NCI-H2081 (cell line): ENCODE data around the gene OOSP4A.
"Not testable (repeated sequence)": the region's sequence is repeated elsewhere in the genome, so short reads cannot be mapped to it uniquely, and the experiment has no call there.

Source experiments
- DNase-seq, 2 experiments: peaks; one replicate each; lab custom pipeline; 2025; lab: John Stamatoyannopoulos, UW

The OOSP4A gene

DNA sequence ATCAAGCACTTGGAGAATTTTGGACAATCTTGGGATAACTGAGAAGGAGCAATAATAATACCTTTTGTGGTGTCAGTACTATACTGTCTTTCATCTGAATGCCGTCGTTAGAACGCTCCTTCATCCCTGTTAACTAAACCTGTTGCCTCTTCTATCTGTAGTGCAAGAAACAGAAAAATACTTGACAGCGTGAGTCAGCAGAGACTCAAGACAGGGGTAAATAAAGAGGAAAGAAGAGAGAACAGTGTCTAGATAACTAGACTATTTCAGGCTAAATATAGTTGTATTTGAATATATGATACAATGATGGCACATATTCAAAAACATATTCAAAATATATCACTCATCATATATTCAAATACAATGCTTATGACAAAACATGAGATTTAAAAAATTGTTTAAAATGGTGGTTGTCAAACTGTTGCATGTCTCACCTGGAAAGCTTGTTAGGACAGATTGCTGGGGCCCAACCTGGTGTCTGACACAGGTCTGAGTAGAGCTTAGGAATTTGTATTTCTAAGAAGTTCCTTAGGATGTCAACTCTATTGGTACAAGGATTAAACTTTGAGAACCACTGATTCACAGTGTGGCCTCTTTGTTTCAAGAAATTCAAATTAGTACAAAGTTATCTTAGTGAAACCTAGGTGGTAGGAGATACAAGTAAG is 17.4 kb downstream of the OOSP4A start:
- DNase-seq: no peak

DNA sequence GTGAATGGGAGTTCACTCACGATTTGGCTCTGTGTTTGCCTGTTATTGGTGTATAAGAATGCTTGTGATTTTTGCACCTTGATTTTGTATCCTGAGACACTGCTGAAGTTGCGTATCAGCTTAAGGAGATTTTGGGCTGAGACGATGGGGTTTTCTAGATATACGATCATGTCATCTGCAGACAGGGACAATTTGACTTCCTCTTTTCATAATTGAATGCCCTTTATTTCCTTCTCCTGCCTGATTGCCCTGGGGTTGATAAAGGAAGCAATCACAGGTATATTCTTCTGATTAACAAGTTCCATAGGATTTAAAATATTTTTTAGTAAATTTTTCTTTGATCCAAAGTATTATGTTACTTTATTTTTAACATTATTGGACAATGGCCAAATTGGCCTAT is 18.2 kb downstream of the OOSP4A start:
- not testable (repeated sequence) for DNase-seq

DNA sequence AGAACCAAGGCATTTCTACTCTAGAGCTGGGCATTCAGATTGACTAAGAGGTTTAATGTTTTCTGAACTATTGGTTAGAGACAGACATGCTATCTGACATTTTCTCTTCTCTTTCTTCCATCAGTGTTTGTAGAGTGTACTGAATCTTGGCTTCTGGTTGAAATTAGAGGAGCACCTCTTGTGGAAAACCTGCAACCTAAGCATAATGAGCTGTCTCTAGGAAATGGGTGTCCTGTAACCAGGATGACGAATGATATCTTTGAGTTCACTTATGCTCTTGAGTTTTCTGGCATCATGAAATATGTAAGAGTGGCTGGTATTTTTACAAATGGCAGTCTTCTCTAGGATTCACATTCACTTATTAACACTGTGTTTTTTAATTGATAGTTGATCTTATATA is 19.4 kb downstream of the OOSP4A start:
- no peak for DNase-seq

DNA sequence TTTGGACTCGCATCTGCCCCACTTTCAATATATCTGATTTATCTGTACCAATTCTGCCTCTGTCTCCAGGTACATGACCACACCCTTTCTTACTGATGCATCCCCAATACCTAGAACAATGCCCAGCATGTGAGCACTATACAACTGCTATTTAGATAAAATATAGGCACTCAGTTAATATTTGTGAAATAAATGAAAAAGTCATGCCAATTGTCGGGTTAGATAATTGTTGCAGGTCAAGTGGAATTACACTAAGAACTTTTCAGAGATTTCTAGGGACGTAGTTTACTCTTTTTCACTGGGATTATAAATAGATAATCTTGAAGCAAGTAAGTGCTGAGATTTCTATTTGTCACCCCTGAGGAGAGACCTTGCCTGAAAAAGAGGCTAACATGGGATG is 20.5 kb downstream of the OOSP4A start:
- no peak for DNase-seq

DNA sequence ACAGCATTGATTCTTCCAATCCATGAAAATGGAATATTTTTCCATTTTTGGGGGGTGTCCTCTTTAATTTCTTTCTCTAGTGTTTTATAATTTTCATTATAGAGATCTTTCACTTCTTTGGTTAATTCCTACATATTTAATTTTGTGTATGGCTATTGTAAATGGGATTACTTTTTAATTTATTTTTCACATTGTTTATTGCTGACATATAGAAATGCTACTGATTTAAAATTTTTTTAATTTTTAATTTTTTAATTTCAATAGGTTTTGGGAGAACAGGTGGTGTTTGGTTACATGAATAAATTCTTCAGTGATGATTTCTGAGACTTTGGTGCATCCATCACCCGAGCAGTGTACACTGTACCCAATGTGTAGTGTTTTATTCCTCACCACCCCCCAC is 26.6 kb downstream of the OOSP4A start:
- DNase-seq: no peak

DNA sequence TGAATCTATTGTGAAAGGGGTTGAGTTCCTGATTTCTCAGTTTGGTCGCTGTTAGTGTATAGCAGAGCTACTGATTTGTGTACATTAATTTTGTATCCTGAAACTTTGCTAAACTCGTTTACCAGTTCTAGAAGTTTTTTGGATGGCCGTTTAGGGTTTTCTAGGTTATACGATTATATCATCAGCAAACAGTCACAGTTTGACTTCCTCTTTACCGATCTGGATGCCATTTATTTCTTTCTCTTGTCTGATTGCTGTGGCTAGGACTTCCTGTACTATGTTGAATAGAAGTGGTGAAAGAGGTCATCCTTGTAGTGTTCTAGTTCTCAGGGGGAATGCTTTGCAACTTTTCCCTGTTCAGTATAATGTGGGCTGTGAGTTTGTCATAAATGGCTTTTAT is 28.6 kb downstream of the OOSP4A start:
- no peak for DNase-seq

- no peak for DNase-seq
Measured at GRCh38 chr11:59997800-59998199, 34.0 kb downstream of the OOSP4A start.

- no peak for DNase-seq
Measured at GRCh38 chr11:59999691-60000090, 35.9 kb downstream of the OOSP4A start.

DNA sequence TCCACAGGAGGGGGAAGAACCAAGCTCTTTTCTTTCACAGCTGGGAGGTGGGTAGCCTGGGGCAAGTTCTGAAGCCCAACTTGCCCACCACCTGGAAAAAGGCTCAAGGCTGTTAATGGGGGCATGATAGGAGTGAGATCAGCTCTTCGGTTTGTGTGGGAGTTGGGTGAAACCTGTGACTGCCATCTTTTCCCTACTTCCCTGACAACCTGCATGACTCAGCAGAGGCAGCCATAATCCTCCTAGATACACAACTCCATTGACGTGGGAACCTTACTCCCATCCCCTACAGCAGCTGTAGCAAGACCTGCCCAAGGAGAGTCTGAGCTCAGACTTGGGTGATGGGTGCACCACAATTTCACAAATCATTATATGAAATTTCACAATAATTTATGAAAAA is 39.9 kb downstream of the OOSP4A start:
- DNase-seq: no peak

DNA sequence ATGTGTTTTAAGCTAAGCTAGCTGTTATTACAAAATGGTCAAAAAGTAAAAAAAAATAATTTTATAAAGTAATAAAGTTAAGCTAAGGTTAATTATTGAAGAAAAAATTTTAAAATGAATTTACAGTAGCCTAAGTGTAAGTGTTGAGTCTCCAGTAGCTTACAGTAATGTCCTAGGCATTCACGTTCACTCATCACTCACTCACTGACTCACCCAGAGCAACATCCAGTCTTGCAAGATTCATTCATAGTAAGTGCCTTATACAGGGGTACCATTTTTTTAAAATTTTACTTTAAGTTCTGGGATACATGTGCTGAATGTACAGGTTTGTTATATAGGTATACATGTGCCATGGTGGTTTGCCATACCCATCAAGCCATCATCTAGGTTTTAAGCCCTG is 41.5 kb downstream of the OOSP4A start:
- no peak for DNase-seq

GRCh38 chr11:60016881-60017280 is 53.0 kb downstream of the OOSP4A start, which contains the start of gene OOSP4B:
OOSP4B (plus strand) TSS chr11:60017181.
- no peak for DNase-seq

DNA sequence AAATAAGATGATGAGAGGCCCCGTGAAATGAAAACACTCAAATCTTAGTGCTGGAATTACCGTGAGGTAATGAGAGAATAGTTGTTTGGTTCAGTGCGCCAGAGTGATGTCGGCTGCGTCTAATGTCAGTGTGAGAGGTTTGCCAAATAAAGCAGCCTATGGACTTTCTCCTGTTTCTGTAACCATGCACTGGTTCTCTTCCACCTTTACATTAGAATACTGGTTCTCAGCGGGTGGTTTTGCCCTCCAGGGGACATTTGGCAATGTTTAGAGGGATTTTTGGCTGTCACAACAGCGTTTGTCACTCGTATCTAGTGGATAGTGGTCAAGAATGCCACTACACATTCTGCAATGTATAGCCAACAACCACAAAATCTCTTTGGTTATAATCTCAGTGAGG is 54.2 kb downstream of the OOSP4A start:
- DNase-seq: no peak
